ENCODE data around the gene IPPK.
"Not testable (repeated sequence)": the region's sequence is repeated elsewhere in the genome, so short reads cannot be mapped to it uniquely, and the experiment has no call there.

IPPK gene

DNA sequence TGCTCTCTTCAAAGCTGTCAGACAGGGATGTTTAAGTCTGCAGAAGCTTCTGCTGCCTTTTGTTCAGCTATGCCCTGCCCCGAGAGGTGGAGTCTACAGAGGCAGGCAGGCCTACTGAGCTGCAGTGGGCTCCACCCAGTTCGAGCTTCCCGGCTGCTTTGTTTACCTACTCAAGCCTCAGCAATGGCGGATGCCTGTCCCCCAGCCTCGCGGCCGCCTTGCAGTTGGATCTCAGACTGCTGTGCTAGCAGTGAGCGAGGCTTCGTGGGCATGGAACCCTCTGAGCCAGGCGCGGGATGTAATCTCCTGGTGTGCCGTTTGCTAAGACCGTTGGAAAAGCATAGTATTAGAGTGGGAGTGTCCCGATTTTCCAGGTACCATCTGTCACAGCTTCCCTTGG lies 96.3 kb downstream of the IPPK start:
- not testable (repeated sequence) for H3K9me3 ChIP-seq (ENCODE audit: control insufficient read depth, insufficient read depth, low read length); H3K36me3 ChIP-seq (ENCODE audit: insufficient read depth, low read length); H3K9ac ChIP-seq (ENCODE audit: low read depth, low read length); H3K4me1 ChIP-seq (ENCODE audit: insufficient read depth, low read length)

DNA sequence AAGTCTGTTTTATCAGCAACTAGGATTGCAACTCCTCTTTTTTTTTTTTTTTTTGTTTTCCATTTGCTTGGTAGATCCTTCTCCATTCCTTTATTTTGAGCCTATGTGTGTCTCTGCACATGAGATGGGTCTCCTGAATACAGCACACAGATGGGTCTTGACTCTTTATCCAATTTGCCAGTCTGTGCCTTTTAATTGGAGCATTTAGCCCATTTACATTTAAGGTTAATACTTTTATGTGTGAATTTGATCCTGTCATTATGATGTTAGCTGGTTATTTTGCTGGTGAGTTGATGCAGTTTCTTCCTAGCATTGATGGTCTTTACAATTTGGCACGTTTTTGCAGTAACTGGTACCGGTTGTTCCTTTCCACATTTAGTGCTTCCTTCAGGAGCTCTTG lies 98.1 kb downstream of the IPPK start:
- not testable (repeated sequence) for H3K4me1 ChIP-seq (ENCODE audit: insufficient read depth, low read length); H3K36me3 ChIP-seq (ENCODE audit: insufficient read depth, low read length); H3K9me3 ChIP-seq (ENCODE audit: control insufficient read depth, insufficient read depth, low read length); H3K9ac ChIP-seq (ENCODE audit: low read depth, low read length)

DNA sequence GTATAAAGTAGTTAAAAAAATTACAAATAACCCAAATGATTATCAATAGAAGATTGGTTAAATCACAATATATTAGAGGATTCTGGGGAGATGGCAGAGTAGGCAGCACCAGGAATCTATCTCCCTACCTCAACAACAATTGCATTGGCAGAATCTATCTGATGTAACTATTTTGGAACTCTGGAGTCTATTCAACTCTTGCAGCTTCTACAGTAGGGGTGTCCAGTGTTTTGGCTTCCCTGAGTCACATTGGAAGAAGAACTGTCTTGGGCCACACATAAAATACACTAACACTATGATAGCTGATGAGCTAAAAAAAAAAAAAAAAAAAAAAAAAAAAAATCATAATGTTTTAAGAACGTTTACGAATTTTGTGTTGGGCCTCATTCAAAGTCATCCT lies 104.9 kb downstream of the IPPK start:
- Histone ChIP-seq H3K36me3 (ENCODE audit: insufficient read depth, low read length) (no peaks in the 10 kb centered on the region), H3K4me1 (ENCODE audit: insufficient read depth, low read length) (no peaks in the 10 kb centered on the region), H3K9me3 (ENCODE audit: control insufficient read depth, insufficient read depth, low read length) (no peaks in the 10 kb centered on the region), H3K9ac (ENCODE audit: low read depth, low read length) (no peak overlapping the region)

DNA sequence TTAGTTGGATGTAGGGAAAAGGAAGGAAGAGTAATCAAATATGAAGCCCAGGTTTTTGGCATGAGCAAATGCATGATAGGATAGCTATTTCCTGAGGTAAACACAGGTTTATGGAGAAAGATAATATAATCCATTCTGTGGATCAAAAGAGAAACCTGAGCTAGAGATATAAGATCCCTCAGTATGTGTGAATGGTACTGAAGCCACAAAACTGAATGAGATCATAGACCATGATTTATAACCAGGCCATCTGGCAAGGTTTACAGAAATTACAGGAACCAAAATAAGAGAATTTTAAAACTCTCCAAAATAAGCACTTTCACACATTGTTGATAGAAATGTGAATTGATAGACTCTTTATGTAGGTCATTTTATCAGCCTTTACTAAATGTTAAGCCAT lies 105.4 kb downstream of the IPPK start:
- Histone ChIP-seq H3K9ac (ENCODE audit: low read depth, low read length) (no peak overlapping the region), H3K9me3 (ENCODE audit: control insufficient read depth, insufficient read depth, low read length) (no peaks in the 10 kb centered on the region), H3K4me1 (ENCODE audit: insufficient read depth, low read length) (no peaks in the 10 kb centered on the region), H3K36me3 (ENCODE audit: insufficient read depth, low read length) (no peaks in the 10 kb centered on the region)

Data from ES-I3 (cell line).